Non-pigmented ciliary epithelial cell (primary cell): ENCODE results near the gene AGAP1.
"Not testable (repeated sequence)": the region's sequence is repeated elsewhere in the genome, so short reads cannot be mapped to it uniquely, and the experiment has no call there.

Source experiments
- DNase-seq: peaks from one replicate; pipeline ENCODE4 v3.0.0-alpha.2; 2010; ENCODE audit warnings: low read depth

AGAP1 gene

DNA sequence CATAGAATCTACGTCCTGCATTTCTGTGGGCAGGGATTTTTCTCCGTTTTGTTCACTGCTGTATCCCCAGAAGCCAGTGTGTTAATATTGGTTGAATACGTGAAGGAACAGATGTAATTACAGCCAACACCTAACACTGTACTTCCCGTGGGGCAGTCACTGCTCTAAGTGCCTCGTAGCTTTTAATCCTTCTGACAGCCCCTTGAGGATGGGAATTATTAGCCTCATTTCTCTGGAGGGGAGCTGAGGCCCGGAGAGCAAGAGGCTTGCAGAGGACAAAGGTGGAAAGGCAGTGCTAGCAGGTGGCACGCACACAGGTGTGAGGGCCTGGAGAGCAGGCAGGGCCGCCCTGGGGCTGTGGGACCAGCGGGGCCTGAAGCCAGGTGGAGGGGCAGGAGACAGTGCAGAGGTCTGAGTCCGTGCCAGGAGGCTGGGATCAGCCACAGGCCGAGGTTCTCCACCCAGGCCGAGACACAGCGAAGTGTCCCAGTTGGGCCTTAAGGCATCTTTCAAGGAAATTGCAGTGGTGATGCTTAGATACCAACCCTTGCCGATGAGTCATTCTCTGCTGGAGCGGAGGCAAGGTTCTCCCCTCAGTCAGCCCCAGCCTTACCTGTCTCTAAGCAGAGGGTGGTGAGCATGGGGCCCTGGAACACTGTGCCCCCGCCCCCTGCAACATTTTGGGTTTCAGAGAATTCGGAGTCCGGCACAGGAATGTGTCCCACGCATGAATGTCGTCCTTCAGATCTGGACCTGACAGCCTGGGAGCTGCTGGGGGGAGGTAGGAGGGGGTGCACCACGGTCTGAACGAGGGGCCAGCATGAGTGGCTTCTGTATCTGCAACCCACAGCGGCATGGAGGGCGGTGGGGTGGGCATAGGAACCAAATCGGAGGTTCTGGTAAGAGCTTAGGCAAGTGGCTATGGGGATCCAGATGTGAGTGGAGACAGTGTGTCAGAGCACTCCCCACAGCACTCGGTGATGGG lies 551.7 kb downstream of the AGAP1 start:
- no peak for DNase-seq

DNA sequence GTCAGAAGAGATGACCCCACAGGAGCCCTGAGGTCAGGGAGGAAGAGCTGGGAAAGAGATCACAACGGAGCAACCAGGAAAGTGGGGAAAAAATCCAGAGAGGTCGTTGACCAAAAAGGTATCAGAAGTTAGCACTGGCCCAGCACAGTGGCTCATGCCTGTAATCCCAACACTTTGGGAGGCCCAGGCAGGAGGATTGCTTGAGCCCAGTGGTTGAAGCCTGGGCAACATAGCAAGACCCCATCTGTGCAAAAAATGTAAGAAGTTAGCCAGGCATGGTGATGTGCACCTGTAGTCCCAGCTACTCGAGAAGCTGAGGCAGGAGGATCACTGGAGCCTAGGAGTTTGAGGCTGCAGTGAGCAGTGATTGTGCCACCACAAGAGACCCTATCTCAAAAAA lies 552.9 kb downstream of the AGAP1 start:
- DNase-seq = no peak

GRCh38 chr2:236047176-236047575 lies 553.3 kb downstream of the AGAP1 start:
- no peak for DNase-seq

- DNase-seq = no peak
These were observed 554.2 kb downstream of the AGAP1 start for GRCh38 chr2:236047886-236048540.

DNA sequence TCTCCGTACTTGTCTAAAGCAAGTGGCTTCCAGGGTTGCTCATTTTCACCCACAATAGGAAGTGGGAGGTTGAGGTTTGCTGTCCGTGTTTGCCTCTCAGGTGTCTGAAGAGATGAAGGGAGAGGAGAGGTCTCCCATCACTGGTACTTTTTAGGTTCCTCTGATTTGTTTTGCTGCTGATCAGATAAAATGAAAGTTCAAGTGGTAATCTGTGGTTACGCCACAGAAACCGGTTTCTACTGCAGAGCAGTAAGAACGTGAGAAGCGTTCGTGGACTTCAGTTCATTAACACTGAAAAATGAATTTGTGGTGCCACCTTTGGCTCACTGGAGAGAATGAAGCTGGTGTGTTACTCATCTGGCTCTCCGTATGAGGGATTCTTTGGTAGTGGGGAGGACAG lies 556.1 kb downstream of the AGAP1 start:
- no peak for DNase-seq

DNA sequence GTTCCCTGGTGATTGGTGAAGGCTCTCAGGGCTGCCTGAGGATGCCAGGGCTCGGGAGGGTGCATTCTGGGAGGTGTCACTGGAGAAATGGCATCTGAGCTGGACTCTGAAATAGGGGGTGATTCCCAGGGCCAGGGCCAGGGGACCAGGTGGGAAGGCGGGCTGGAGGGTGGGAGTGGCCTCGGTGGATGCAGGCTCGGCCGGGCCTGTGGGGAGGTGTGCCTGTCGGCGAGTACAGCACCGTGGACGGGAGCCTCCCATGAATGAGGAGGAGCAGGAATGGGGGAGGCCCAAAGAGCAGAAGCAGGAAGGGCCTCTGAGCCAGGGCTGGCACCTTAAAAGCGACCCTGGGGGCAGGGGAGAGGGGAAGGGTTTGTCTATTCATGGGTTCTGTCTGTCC lies 557.5 kb downstream of the AGAP1 start:
- DNase-seq = no peak

DNA sequence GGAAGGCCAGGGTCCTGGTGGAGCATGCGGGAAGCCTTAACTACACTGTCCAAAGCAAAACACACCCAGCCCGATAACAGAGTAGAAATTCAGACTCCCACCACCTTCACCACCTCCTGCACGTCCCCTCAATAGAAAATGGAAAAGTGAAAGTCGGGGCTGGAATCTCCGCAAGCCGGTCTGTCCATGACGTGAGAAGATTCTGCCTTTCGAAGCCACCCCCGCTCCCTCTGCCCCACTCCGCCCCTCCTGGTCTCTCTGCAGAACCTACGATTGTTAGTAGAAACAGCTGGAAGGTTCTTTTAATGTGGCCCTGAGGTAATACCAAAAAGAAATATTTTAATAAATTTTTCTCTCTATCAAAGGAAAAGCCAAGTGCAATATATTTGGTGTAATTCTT lies 558.0 kb downstream of the AGAP1 start:
- DNase-seq = no peak

DNA sequence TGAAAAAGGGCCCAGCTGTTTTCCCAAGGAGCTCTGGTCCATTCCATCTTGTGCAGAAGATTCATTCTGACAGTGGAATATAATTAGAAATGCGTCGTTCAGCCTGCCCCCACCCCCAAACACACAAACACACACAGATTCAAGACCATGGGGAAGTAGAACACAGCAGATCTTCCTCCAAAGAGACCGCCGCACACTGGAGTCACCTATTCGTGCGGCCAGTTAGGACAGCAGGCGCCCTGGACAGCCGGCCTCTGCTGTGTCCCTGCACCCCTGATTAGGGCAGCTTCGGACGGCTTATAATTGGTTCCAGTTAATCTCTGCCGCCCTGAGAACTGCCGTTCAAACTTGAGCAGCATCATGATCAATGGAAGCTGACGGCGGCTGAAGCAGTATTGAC lies 558.4 kb downstream of the AGAP1 start:
- no peak for DNase-seq

- DNase-seq = no peak
These were observed 559.3 kb downstream of the AGAP1 start for GRCh38 chr2:236052926-236053821.

DNA sequence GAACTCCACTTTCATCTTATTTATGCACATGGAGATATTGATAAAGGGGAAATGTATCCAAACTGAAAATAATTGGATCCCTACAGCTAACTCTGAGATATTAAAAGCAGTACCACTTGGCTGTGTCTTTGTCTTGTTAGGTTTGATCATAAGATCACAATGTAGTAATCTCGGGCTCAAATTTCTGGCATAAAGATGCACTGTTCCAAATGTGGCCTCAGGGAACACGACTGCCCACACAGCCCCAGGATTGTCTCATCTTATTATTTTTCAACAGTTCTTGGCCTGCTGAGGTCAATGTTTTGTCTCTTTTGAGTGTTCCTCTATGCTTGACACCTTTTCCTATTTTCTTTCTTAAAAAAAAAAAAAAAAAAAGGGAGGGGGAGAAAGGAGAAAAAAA lies 560.3 kb downstream of the AGAP1 start:
- DNase-seq = no peak

DNA sequence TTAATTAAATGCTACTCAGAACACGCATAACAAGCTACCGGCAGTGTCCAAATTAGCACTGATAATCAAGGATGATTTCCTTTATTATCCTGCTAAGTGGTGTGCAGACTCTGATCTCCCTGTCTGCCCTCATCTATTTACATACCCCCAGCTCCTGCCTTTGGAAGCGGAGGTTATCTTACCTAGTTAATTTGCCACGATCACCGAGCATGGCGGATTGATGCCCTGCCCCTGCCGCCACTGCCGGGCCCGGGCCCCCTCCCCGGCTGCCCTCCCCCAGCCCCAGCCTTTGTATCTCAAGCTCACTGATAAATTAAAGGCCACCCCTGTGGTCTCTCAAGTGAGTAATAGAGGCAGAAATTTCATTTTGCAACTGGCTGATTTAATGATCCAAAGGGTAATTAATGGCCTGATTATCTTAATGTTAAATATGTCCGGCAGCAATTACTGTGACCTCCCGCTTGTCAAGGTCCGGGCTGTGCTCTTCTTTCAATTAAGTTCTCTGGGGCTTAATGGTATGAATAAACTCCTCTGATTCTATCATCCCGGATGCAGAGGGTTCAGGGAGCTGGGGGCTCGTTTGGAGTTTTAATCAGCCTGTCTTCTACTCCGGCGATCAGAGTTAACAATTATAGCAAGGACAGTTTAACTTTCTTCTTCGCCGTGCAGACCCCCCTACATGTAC lies 560.9 kb downstream of the AGAP1 start:
- no peak for DNase-seq

- DNase-seq = no peak
These were observed 561.6 kb downstream of the AGAP1 start for GRCh38 chr2:236055471-236055870.

GRCh38 chr2:236056141-236056540 lies 562.3 kb downstream of the AGAP1 start:
- DNase-seq = no peak

- DNase-seq = no peak
These were observed 563.5 kb downstream of the AGAP1 start for GRCh38 chr2:236057375-236057774.

DNA sequence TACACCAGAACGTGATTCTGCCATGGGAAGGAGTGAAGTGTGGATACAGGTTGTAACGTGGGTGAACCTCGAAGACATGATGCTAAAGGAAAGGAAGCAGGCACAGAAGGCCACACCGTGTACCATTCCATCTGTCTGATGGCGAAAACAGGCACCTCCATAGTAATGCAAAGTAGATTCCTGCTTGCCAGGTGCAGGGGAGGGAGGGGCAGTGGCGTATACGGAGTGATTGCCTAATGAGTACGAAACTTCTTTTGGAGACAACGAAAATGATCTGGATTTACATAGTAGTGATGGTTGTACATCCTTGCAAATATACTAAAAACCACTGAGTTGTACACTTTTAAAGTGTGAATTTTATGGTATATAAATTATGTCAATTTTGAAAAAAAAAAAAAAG lies 567.7 kb downstream of the AGAP1 start:
- DNase-seq = no peak

DNA sequence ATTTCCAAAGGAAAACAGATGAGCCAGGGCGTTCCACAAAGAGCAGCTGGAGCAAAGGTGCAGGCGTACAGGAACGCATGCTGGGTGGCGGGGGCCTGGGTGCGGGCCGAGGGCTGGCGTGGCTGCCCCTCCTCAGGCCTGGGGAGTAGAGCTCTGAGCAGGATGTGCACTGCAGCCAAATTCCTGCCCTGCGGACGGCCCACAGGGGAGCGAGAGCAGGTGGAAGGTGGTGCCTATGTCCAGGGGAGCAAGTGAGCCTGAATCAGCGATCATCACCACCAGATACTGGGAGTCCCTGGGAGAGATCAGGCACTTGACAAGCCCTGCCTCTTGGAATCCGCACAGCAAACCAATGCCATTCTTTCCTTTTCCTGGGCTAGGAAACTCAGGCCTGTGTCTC lies 568.1 kb downstream of the AGAP1 start:
- DNase-seq = no peak

- not testable (repeated sequence) for DNase-seq
These were observed 569.0 kb downstream of the AGAP1 start for GRCh38 chr2:236062806-236063205.

- no peak for DNase-seq
These were observed 570.2 kb downstream of the AGAP1 start for GRCh38 chr2:236063994-236064393.

DNA sequence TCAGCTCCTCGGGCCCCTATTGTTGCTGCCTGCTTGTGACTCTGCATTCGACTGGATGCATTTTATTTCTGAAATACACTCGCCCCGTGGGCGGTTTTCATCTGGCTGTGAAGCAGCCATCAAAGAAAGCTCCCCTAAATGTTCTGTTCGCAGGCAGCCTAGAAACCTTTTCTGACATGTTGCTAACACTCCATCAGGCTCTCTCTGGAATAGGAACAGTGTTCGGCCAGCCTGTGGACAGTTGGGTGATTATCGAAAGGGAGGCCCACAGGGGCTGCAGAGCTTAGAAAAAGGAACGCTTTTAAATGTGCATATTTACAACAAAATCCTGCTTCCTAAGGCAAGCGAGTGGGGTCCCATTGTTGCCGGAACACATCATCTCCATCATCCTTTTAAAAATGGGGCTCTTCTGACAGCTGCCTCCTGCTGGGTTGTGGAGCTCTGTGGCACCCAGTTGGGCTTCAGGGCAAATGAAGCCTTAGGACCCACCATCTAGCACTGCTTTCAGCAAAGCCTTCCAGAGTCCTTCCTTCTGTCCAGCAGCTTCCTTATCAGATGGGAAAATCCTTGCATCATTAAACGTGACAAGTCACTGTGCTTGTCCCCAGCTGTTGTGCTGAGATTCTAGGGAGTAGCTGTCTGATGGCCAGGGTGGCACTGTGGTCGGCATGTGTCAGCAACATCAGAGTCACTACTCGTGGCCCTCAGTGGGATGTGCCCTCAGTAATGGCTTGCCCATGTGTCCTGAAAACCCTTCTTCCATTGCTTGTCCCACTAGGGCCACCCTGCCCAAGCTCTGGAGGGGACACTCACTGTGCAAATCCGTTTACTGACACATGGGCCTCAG lies 571.7 kb downstream of the AGAP1 start:
- DNase-seq = no peak

DNA sequence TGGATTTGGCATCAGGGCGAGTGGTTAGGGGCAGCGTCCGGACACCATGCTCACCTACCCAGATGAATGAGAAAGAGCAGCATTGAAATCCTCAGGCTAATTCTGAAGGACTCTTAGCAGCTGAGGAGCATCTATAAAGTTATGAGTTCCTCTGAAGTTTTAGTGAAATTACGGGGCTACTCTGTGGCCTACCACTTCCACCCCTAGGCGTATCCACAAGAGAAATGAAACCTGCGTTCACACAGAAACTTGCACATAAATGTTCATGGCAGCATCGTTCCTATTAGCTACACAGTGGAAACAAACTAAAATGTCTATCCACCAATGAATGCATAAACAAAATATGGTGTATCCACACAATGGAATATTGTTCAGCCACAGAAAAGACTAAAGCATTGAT lies 576.4 kb downstream of the AGAP1 start:
- DNase-seq = no peak

DNA sequence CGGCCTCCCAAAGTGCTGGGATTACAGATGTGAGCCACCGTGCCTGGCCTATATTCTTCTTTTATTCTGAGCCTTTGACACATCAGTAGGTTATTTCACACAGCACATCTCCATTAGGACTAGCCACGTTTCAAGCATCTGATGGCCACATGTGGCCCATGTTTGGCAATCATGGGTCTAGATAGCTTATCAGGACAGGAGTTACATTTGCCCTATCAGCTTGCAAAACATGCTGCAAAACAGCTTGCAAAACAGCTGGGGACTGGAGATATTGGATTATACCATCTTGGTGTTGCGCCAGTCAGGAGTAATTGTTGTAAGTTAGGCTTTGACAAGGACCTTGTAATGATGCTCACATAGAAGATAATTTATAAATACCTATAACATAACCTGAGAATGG lies 579.4 kb downstream of the AGAP1 start:
- no peak for DNase-seq
